ENCODE results near the gene TOMM6. TPM values are rescaled to one million over a fixed set of nuclear protein-coding genes. Genes with fewer than 3 reads are reported as not detected.
"Not testable (repeated sequence)": the region's sequence is repeated elsewhere in the genome, so short reads cannot be mapped to it uniquely, and the experiment has no call there.

The TOMM6 gene
- total RNA-seq, 1 experiment from 2014 or later = 292 TPM

GRCh38 chr6:41763470-41763869 is 24.0 kb upstream of the TOMM6 start:
- BruUV-seq (replicated peaks) = no TSS peak
- RAD21 ChIA-PET (ENCODE audit: low non-redundant PET in 1 of 2, low total read pairs in 2 of 2, uncharacterized antibody in 2 of 2, unreplicated experiment in 2 of 2) = no interaction called here
- H3K27me3 ChIP-seq (ENCODE audit: insufficient read depth, low read length) = no peaks in the 10 kb centered on the region
- H3K4me3 ChIP-seq (replicated peaks in 1 of 2; ENCODE audit: low read depth in 1 of 2, low read length in 2 of 2) = no peak overlapping the region
- H2AFZ ChIP-seq (ENCODE audit: low read depth, low read length, poor library complexity, severe bottlenecking) = no peak overlapping the region
- H3K4me2 ChIP-seq (ENCODE audit: low read length) = no peak overlapping the region
- H3K79me2 ChIP-seq (ENCODE audit: insufficient read depth, low read length) = no peaks in the 10 kb centered on the region
- intact Hi-C loops (cut with micrococcal nuclease) = no loop called here
- no peaks in the 10 kb centered on the region for H3K9me3 ChIP-seq (ENCODE audit: control insufficient read depth in 1 of 2, insufficient read depth in 1 of 2, low read depth in 1 of 2, low read length in 2 of 2)
- H3K27ac ChIP-seq (ENCODE audit: low read depth, low read length) = no peak overlapping the region
- no peaks in the 10 kb centered on the region for H3K36me3 ChIP-seq (ENCODE audit: control insufficient read depth in 1 of 2, insufficient read depth in 2 of 2, low read length in 2 of 2)
- ATAC-seq = no peak
- TF ChIP-seq SP1 (IDR thresholded peaks at IDR 0.05; ENCODE audit: low read depth) (no peak), CTCF (IDR thresholded peaks at IDR 0.05 in 2 of 3, conservative IDR thresholded peaks at IDR 0.05 in 1 of 3; ENCODE audit: borderline replicate concordance in 1 of 3, insufficient read depth in 1 of 3, low read depth in 2 of 3, low read length in 2 of 3) (no peak), EZH2 (IDR thresholded peaks at IDR 0.05) (no peak), ELF1 (IDR thresholded peaks at IDR 0.05; ENCODE audit: borderline replicate concordance, low read depth) (no peak), POLR2A (IDR thresholded peaks at IDR 0.05; ENCODE audit: borderline replicate concordance, extremely low read depth, insufficient read depth, insufficient read length) (no peak)
- H3K4me1 ChIP-seq (ENCODE audit: control insufficient read depth in 1 of 2, insufficient read depth in 2 of 2, low read length in 2 of 2) = peaks cover 4 to 13% of the 10 kb centered on the region in 2 experiments; a peak in 3 of 4 replicates
- POLR2A ChIA-PET = no interaction called here
- no peak overlapping the region for H3K9ac ChIP-seq (ENCODE audit: low read length)
- DNase-seq (ENCODE audit: low read depth, low spot score) = no peak
- H4K20me1 ChIP-seq (ENCODE audit: insufficient read depth) = no peaks in the 10 kb centered on the region
- CTCF ChIA-PET = no interaction called here
- H3K9me2 ChIP-seq (ENCODE audit: insufficient read depth) = no peaks in the 10 kb centered on the region

- peaks cover 8 to 21% of the 10 kb centered on the region in 2 experiments; a peak in 3 of 4 replicates for H3K4me1 ChIP-seq (ENCODE audit: control insufficient read depth in 1 of 2, insufficient read depth in 2 of 2, low read length in 2 of 2)
- H3K79me2 ChIP-seq (ENCODE audit: insufficient read depth, low read length); H3K9me2 ChIP-seq (ENCODE audit: insufficient read depth); H3K27me3 ChIP-seq (ENCODE audit: insufficient read depth, low read length); POLR2A ChIA-PET; H2AFZ ChIP-seq (ENCODE audit: low read depth, low read length, poor library complexity, severe bottlenecking); ATAC-seq; H3K4me2 ChIP-seq (ENCODE audit: low read length); H3K27ac ChIP-seq (ENCODE audit: low read depth, low read length); RAD21 ChIA-PET (ENCODE audit: low non-redundant PET in 1 of 2, low total read pairs in 2 of 2, uncharacterized antibody in 2 of 2, unreplicated experiment in 2 of 2); H4K20me1 ChIP-seq (ENCODE audit: insufficient read depth); H3K9me3 ChIP-seq (ENCODE audit: control insufficient read depth in 1 of 2, insufficient read depth in 1 of 2, low read depth in 1 of 2, low read length in 2 of 2); H3K36me3 ChIP-seq (ENCODE audit: control insufficient read depth in 1 of 2, insufficient read depth in 2 of 2, low read length in 2 of 2); DNase-seq (ENCODE audit: low read depth, low spot score); H3K4me3 ChIP-seq (replicated peaks in 1 of 2; ENCODE audit: low read depth in 1 of 2, low read length in 2 of 2); H3K9ac ChIP-seq (ENCODE audit: low read length); BruUV-seq (replicated peaks); intact Hi-C loops (cut with micrococcal nuclease): not testable (repeated sequence)
- CTCF ChIA-PET = interaction anchor here (1.0 kb wide), 1 partner anchor 10 kb away, joined by 3 read pairs; no protein-coding TSS in a partner anchor
Observed at GRCh38 chr6:41766043-41766664, 21.3 kb upstream of the TOMM6 start.
